Esophagus muscularis mucosa (tissue), 4 donors: Measurements from ENCODE around the gene CASKIN1.
"Not testable (repeated sequence)": the region's sequence is repeated elsewhere in the genome, so short reads cannot be mapped to it uniquely, and the experiment has no call there.

Experiments used
- CTCF ChIP-seq, 3 experiments: fragments of 200-600 bp in 2 of 3; fragments of 450-650 bp in 1 of 3; sonication (generic) in 2 of 3; IDR thresholded peaks; one replicate each; pipeline ENCODE4 v1.5.1; 2017 to 2019; ENCODE audit warnings: antibody characterized with exemption in 3 of 3, mild to moderate bottlenecking in 2 of 3, moderate library complexity in 1 of 3
- EP300 ChIP-seq: sonication (generic); formaldehyde crosslinking; IDR thresholded peaks from one replicate; pipeline ENCODE4 v1.6.1; 2017; ENCODE audit warnings: antibody characterized with exemption
- POLR2A ChIP-seq: fragments of 450-650 bp; IDR thresholded peaks from one replicate; pipeline ENCODE4 v1.6.1; 2017; ENCODE audit warnings: antibody characterized with exemption, moderate library complexity, mild to moderate bottlenecking, low read depth
- POLR2AphosphoS5 ChIP-seq, 2 donors: sonication (generic); formaldehyde crosslinking; IDR thresholded peaks; one replicate each; pipeline ENCODE4 v1.6.1; 2017; ENCODE audit warnings: antibody characterized with exemption in 2 of 2

DNA sequence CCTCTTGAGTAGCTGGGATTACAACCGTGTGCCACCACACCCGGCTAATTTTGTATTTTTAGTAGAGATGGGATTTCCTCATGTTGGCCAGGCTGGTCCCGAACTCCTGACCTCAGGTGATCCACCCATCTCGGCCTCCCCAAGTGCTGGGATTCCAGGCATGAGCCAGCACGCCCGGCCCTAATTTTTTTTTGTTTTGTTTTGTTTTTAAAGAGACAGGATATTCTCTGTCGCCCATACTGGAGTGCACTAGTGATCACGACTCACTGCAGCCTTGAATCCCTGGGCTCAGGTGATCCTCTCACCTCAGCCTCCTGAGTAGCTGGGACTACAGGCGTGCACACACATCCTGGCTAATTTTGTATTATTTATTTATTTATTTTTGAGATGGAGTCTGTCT, 43.9 kb upstream of the CASKIN1 start:
- not testable (repeated sequence) for TF ChIP-seq CTCF (IDR thresholded peaks at IDR 0.05); POLR2A; POLR2AphosphoS5 (IDR thresholded peaks at IDR 0.05); EP300
